GM19193 (cell line): ENCODE results near the gene ZNF277.

Experiments
- POLR2A ChIP-seq: IDR thresholded peaks from 4 replicates; pipeline ENCODE4 v1.6.1; 2011; ENCODE audit not compliant: insufficient read depth, insufficient read length; ENCODE audit errors: extremely low read depth

Gene ZNF277

GRCh38 chr7:112174192-112174591 lies 32.3 kb upstream of the ZNF277 start:
- TF ChIP-seq POLR2A = no peak

DNA sequence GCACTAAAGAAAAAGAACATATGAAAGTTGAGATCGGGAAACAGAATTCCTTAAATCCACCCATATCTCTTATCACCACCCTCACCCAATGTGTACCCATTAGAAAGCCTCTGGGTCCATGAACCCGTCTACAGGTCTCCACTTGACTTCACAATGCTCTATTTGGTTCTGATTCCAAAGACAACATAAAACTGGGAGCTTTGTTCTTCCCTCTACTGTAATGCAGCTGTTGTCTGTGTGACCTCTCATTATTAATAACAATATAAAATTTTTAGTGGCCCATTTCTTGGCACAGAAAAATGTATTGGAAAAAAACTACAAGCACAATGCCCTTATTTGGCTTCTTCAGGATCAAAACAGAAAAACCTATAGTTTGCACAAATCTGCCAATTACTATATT lies 30.3 kb upstream of the ZNF277 start:
- no peak for TF ChIP-seq POLR2A

DNA sequence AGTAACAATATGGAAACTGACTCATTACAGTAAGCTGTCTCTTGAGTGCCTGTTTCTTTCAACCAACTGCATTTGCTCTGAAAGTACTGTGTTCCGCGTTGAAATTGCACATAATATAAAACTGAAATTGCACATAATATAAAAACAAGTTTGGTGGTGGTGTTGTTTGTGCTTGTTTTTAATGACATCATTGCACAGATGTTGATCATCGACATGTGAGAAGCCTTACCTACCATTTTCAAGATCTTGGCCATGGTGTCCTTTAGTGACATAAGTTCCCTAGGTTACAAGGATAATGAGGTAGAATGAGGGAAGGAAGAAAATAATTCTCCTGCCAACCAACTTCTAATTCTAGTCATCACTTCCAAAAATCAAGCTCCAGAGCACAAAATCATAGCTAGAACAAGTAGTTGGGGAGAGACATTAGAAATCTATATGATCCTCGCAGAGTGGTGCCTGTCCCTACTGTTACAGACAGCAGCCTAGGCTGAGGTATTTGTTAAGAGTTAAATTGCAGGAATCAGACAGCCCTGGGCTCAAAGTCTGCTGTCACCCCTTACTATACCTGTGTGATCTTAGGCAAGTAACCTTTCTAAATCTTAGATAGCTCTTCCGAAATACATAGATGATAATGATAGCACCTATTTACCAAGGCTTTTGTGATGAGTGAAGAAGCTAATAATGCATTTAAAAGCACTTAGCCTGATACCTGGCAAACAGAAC lies 29.6 kb upstream of the ZNF277 start:
- TF ChIP-seq POLR2A = no peak

DNA sequence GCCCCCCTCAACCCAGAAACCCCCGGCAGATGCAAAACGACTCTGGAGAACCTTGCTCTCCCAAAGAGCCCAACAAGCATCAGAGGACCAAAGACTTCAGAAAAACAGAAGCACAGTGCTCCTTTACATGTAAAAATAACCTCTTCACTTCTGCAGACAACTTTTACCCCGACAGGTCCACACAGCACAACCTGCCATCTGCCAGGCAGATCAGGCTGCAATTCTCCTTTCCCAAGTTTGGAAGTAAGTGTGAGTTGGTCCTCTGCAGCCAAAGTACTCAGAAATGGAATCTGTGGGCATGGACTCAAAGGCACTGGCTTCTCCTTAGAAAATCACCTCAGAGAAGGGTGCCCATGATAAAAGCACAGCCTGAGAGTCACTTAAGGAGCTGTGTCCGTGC lies 26.3 kb upstream of the ZNF277 start:
- no peak for TF ChIP-seq POLR2A

- no peak for TF ChIP-seq POLR2A
Observed at GRCh38 chr7:112182749-112183148, 23.7 kb upstream of the ZNF277 start.

GRCh38 chr7:112183266-112183665 lies 23.2 kb upstream of the ZNF277 start:
- TF ChIP-seq POLR2A = no peak

- TF ChIP-seq POLR2A = no peak
Observed at GRCh38 chr7:112184455-112184854, 22.0 kb upstream of the ZNF277 start.

DNA sequence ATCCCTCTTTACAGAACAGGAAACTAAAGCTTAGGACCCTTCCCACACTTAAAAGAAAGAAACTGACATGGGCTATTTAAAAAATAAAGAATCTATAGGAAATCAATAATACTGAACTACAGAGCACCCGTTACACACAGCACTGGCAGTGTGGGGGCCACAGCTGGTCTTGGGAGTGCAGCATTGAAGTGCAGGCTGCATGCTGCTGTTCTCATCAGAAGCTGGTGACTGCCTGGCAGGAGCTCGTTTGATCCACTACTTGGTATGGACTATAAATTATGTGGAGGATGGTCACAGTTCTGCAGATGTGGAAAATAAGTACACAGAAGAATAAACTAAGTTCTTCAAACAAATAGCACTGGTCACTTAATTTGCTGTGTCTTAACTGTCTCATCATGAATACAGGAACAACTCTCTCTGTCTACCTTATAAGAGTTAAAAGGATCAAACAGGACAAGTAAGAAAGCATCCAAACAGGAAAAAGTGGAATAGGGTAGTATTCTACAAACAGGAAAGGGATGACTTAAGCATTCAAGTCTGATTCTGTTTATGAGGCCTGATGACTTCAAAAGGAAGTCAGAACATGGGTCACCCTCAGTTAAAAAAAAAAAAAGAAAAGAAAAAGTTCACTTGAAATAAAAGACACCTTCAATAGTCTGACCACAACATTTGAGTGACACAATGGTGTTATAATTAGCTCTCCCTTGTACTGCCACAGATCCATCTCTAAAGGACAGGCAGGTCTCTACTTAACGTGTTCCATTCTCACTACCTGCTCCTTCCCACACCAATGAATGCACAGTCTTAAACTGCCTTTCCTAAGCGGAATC lies 21.3 kb upstream of the ZNF277 start:
- TF ChIP-seq POLR2A = no peak

DNA sequence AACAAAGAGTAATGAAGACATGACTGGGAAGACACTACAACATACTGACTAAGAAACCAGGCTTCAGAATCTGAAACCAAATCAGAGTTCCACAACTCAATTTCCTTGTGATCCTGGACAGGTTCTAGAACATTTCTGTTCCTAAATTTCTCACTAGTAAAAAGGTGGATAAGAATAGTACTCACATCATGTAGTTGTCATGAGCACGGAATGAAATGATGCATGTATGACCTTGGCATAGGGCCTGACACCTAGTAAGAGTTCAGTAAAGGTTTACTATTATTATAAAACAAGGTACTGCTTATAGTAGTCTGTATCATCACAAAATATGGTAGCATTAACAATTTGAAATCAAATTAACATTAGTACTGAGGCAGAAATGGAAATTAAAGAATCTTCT lies 20.2 kb upstream of the ZNF277 start:
- TF ChIP-seq POLR2A = no peak

GRCh38 chr7:112188257-112188656 lies 18.2 kb upstream of the ZNF277 start:
- no peak for TF ChIP-seq POLR2A

DNA sequence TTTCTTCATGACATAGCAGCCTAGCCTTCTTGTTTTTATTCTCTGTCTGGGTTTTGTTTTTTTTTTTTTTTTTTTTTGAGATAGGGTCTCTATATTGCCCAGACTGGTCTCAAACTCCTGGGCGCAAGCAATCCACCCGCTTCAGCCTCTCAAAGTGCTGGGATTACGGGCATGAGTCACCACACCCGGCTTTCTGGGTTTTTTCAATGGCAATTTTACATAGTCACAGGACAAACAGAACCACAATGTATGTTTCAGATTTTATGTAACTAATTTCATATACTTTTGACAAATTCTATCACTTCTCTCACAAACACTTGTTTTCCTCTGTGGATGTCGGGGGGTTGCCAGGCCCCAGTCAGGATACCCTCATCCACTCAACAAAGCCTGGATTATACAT lies 16.8 kb upstream of the ZNF277 start:
- TF ChIP-seq POLR2A = no peak

GRCh38 chr7:112190120-112190519 lies 16.4 kb upstream of the ZNF277 start:
- TF ChIP-seq POLR2A = no peak

GRCh38 chr7:112192236-112193154 lies 14.0 kb upstream of the ZNF277 start:
- TF ChIP-seq POLR2A = no peak

- TF ChIP-seq POLR2A = no peak
Observed at GRCh38 chr7:112193915-112194502, 12.5 kb upstream of the ZNF277 start.

GRCh38 chr7:112195717-112196116 lies 10.8 kb upstream of the ZNF277 start:
- TF ChIP-seq POLR2A = no peak
